Measurements from ENCODE around the gene PLXDC1. TPM values are rescaled to one million over a fixed set of nuclear protein-coding genes. Genes with fewer than 3 reads are reported as not detected.

The PLXDC1 gene
- total and polyA plus RNA-seq, 2 of the 13 experiments (the other 11 are each of a cell fraction or from before 2014, with no cell fraction given) = not detected

DNA sequence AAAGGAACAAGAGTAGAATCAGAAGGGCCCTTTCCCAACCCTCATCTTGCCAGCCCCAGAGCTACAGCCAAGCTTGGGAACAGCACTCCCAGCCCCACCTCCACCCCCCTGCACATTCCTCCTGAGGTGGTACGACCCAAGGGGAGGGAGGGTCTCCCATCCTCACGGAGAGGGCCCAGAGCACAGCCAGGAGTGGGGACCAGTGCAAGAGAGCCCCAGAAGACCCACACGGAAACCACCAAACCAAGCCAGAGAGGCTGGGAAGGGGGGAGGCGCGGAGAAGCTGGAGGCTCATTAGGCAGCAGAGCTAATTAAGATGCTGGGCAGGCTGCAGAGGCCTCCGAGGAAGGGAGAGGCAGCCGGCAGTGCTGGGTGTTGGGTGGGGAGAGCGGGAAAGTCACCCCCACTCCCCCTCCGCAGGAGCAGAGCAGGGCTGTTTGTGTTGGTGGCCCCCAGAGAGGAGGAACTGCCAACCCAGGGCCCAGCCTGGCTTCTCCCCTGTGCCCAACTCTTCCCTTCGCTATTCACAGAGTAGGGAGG, 43.6 kb upstream of the PLXDC1 start (continued):
- TF ChIP-seq DZIP1 (CRISPR knock-in tag; IDR thresholded peaks at IDR 0.05) (0 out of 2 replicates have a peak, but pooled peaks have one; percentile 33), CBFB (CRISPR knock-in tag; IDR thresholded peaks at IDR 0.05) (no peak), ZNF101 (CRISPR knock-in tag; IDR thresholded peaks at IDR 0.05; ENCODE audit: borderline replicate concordance, low read depth) (no peak), CBX1 (IDR thresholded peaks at IDR 0.05; ENCODE audit: low read depth) (no peak), NFIB (CRISPR knock-in tag; IDR thresholded peaks at IDR 0.05; ENCODE audit: borderline replicate concordance) (0 out of 2 replicates have a peak, but pooled peaks have one; percentile 53)
- TF ChIP-seq, protein P1, sequence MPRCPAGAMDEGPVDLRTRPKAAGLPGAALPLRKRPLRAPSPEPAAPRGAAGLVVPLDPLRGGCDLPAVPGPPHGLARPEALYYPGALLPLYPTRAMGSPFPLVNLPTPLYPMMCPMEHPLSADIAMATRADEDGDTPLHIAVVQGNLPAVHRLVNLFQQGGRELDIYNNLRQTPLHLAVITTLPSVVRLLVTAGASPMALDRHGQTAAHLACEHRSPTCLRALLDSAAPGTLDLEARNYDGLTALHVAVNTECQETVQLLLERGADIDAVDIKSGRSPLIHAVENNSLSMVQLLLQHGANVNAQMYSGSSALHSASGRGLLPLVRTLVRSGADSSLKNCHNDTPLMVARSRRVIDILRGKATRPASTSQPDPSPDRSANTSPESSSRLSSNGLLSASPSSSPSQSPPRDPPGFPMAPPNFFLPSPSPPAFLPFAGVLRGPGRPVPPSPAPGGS (CRISPR knock-in tag; IDR thresholded peaks at IDR 0.05) = peak; percentile 33; the same call in 1 of the 2 replicates
